ENCODE data around the gene RIMBP2.

The RIMBP2 gene

DNA sequence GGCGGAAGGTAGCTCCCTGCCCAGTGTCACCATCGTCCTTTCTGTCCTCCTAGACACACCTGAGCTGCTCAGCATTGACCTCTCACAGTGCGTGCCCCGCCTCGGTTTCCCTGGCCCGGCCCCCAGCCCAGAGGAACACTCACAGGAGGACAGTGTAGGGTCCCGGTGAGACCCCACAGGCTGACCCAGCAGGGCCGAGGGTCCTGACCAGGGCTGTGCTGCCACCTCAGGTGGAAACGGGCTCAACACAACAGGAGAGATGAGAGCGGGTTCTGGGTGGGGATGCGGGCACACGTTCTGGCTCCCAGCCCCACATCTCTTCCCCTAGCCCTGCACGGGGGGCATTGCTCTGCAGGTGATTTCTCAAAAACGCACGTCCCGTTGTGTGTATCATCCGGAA lies 280.3 kb downstream of the RIMBP2 start:
- DNase-seq (ENCODE audit: low read depth in 1 of 2, low spot score in 1 of 2), result no peak
- Histone ChIP-seq H3K27me3 (ENCODE audit: insufficient read depth, poor library complexity, severe bottlenecking) (no peaks in the 10 kb centered on the region), H3K27ac (replicated peaks) (no peak overlapping the region), H3K4me3 (replicated peaks; ENCODE audit: insufficient read depth, low read length) (no peak overlapping the region)
- TF ChIP-seq GABPA (IDR thresholded peaks at IDR 0.05; ENCODE audit: low read depth) (no peak), POLR2AphosphoS5 (IDR thresholded peaks at IDR 0.05; ENCODE audit: low read depth) (no peak), SPI1 (IDR thresholded peaks at IDR 0.05; ENCODE audit: borderline replicate concordance, low read depth) (no peak)
- TF ChIP-seq, protein P1, sequence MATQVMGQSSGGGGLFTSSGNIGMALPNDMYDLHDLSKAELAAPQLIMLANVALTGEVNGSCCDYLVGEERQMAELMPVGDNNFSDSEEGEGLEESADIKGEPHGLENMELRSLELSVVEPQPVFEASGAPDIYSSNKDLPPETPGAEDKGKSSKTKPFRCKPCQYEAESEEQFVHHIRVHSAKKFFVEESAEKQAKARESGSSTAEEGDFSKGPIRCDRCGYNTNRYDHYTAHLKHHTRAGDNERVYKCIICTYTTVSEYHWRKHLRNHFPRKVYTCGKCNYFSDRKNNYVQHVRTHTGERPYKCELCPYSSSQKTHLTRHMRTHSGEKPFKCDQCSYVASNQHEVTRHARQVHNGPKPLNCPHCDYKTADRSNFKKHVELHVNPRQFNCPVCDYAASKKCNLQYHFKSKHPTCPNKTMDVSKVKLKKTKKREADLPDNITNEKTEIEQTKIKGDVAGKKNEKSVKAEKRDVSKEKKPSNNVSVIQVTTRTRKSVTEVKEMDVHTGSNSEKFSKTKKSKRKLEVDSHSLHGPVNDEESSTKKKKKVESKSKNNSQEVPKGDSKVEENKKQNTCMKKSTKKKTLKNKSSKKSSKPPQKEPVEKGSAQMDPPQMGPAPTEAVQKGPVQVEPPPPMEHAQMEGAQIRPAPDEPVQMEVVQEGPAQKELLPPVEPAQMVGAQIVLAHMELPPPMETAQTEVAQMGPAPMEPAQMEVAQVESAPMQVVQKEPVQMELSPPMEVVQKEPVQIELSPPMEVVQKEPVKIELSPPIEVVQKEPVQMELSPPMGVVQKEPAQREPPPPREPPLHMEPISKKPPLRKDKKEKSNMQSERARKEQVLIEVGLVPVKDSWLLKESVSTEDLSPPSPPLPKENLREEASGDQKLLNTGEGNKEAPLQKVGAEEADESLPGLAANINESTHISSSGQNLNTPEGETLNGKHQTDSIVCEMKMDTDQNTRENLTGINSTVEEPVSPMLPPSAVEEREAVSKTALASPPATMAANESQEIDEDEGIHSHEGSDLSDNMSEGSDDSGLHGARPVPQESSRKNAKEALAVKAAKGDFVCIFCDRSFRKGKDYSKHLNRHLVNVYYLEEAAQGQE (IDR thresholded peaks at IDR 0.05; ENCODE audit: insufficient replicate concordance, low read depth), result no peak
- TF ChIP-seq, protein P2, sequence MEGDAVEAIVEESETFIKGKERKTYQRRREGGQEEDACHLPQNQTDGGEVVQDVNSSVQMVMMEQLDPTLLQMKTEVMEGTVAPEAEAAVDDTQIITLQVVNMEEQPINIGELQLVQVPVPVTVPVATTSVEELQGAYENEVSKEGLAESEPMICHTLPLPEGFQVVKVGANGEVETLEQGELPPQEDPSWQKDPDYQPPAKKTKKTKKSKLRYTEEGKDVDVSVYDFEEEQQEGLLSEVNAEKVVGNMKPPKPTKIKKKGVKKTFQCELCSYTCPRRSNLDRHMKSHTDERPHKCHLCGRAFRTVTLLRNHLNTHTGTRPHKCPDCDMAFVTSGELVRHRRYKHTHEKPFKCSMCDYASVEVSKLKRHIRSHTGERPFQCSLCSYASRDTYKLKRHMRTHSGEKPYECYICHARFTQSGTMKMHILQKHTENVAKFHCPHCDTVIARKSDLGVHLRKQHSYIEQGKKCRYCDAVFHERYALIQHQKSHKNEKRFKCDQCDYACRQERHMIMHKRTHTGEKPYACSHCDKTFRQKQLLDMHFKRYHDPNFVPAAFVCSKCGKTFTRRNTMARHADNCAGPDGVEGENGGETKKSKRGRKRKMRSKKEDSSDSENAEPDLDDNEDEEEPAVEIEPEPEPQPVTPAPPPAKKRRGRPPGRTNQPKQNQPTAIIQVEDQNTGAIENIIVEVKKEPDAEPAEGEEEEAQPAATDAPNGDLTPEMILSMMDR (IDR thresholded peaks at IDR 0.05; ENCODE audit: insufficient read depth, low read length), result no peak

DNA sequence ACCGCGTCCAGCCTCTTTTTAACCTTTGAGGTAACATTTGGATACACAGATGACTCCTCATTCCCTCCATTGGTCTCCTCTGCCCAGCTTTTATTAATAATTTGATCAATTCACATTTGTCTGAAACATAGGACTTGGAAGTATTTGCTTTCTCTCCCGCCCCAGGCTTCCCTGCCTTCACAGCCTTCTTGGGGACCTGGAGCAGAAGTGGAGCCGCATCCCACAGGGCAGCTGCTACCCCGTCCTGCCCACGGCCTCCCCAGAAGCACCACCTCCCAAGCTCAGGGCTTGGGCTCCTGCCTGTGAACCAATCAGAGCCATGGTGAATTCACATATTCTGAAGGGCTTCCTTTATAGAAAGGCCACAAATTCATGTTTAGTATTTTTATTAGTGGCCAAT lies 280.8 kb downstream of the RIMBP2 start:
- Histone ChIP-seq H3K27ac (replicated peaks) (no peak overlapping the region), H3K27me3 (ENCODE audit: insufficient read depth, poor library complexity, severe bottlenecking) (no peaks in the 10 kb centered on the region), H3K4me3 (replicated peaks; ENCODE audit: insufficient read depth, low read length) (no peak overlapping the region)
- no peak for TF ChIP-seq SPI1 (IDR thresholded peaks at IDR 0.05; ENCODE audit: borderline replicate concordance, low read depth)
- no peak for TF ChIP-seq GABPA (IDR thresholded peaks at IDR 0.05; ENCODE audit: low read depth)
- no peak for TF ChIP-seq POLR2AphosphoS5 (IDR thresholded peaks at IDR 0.05; ENCODE audit: low read depth)
- TF ChIP-seq, protein P1 (IDR thresholded peaks at IDR 0.05; ENCODE audit: insufficient replicate concordance, low read depth), result no peak
- TF ChIP-seq, protein P2 (IDR thresholded peaks at IDR 0.05; ENCODE audit: insufficient read depth, low read length), result no peak
- no peak for DNase-seq (ENCODE audit: low read depth in 1 of 2, low spot score in 1 of 2)

DNA sequence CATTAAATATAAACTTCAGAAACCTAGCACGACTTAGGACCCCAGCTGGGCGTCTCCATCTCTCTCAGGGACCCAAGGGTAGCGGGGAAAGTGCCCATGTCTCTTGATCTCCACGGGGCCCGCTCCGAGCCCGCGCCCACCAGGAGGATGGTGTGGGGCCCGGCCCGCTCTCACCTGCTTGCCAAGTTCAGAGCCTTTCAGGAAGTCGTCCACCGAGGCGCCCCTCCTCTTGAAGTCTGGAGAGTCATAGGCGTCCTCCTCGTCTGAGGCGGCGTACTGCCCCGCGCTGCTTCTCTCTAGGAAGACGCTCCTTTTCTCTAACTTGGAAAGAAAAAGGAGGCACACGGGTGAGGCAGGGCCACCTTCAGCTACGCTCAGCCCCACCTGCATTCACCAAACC lies 281.5 kb downstream of the RIMBP2 start:
- TF ChIP-seq SPI1 (IDR thresholded peaks at IDR 0.05; ENCODE audit: borderline replicate concordance, low read depth) (no peak), GABPA (IDR thresholded peaks at IDR 0.05; ENCODE audit: low read depth) (no peak), POLR2AphosphoS5 (IDR thresholded peaks at IDR 0.05; ENCODE audit: low read depth) (no peak)
- TF ChIP-seq, protein P2 (IDR thresholded peaks at IDR 0.05; ENCODE audit: insufficient read depth, low read length), result no peak
- TF ChIP-seq, protein P1 (IDR thresholded peaks at IDR 0.05; ENCODE audit: insufficient replicate concordance, low read depth), result no peak
- Histone ChIP-seq H3K4me3 (replicated peaks; ENCODE audit: insufficient read depth, low read length) (no peak overlapping the region), H3K27me3 (ENCODE audit: insufficient read depth, poor library complexity, severe bottlenecking) (no peaks in the 10 kb centered on the region), H3K27ac (replicated peaks) (no peak overlapping the region)
- DNase-seq (ENCODE audit: low read depth in 1 of 2, low spot score in 1 of 2), result no peak

Measured in HL-60 (cell line).